Calu3 (cell line): ENCODE measurements around the gene PCSK5. TPM values are rescaled to one million over a fixed set of nuclear protein-coding genes. Genes with fewer than 3 reads are reported as not detected.

ENCODE experiments used
- BruUV-seq: library from RNA; stranded (reverse); fragments of 400-500 nt; replicated peaks from 2 replicates; lab custom pipeline; 2021; lab: Mats Ljungman, UMichigan
- CTCF ChIA-PET: fragments of 300-600 bp; sonication (Branson Sonifier 250); formaldehyde crosslinking; loops from one replicate; lab custom pipeline; 2022; ENCODE audit warnings: antibody characterized with exemption; lab: Charles Lee
- DNase-seq: peaks from one replicate; pipeline ENCODE4 v3.0.0; 2022
- H3K27ac Mint-ChIP-seq: one replicate; pipeline ENCODE4 v1.8.0; 2022; ENCODE audit warnings: mixed read lengths; ENCODE audit not compliant: unreplicated experiment
- H3K27me3 Mint-ChIP-seq: one replicate; pipeline ENCODE4 v1.8.0; 2022; ENCODE audit warnings: mixed read lengths; ENCODE audit not compliant: unreplicated experiment
- H3K36me3 Mint-ChIP-seq: one replicate; pipeline ENCODE4 v1.8.0; 2022; ENCODE audit warnings: mild to moderate bottlenecking, moderate library complexity, mixed read lengths; ENCODE audit not compliant: insufficient read depth, unreplicated experiment
- H3K4me1 Mint-ChIP-seq: one replicate; pipeline ENCODE4 v1.8.0; 2022; ENCODE audit warnings: mild to moderate bottlenecking, low read depth, mixed read lengths; ENCODE audit not compliant: unreplicated experiment
- H3K4me3 Mint-ChIP-seq: one replicate; pipeline ENCODE4 v1.8.0; 2022; ENCODE audit warnings: mild to moderate bottlenecking, low read depth, moderate library complexity, mixed read lengths; ENCODE audit not compliant: unreplicated experiment
- H3K9me3 Mint-ChIP-seq: one replicate; pipeline ENCODE4 v1.8.0; 2022; ENCODE audit warnings: low read depth, mixed read lengths; ENCODE audit not compliant: unreplicated experiment
- intact Hi-C: fragments of 100-400 bp; cut with micrococcal nuclease; formaldehyde crosslinking; loops from one replicate; pipeline ENCODE4 v1.10.0; 2022; ENCODE audit not compliant: unreplicated experiment
- total RNA-seq: library from RNA; stranded (reverse); gene quantifications from 2 replicates; pipeline ENCODE4 v1.2.3, GENCODE V29; 2022
- TF ChIP-seq, protein P1 (sequence below): fragments of 200-600 bp; IDR thresholded peaks from one replicate; pipeline ENCODE4 v1.8.0; 2022; ENCODE audit warnings: antibody characterized with exemption; ENCODE audit not compliant: unreplicated experiment

The PCSK5 gene
- total RNA-seq, 1 experiment from 2014 or later: 38.4 TPM

DNA sequence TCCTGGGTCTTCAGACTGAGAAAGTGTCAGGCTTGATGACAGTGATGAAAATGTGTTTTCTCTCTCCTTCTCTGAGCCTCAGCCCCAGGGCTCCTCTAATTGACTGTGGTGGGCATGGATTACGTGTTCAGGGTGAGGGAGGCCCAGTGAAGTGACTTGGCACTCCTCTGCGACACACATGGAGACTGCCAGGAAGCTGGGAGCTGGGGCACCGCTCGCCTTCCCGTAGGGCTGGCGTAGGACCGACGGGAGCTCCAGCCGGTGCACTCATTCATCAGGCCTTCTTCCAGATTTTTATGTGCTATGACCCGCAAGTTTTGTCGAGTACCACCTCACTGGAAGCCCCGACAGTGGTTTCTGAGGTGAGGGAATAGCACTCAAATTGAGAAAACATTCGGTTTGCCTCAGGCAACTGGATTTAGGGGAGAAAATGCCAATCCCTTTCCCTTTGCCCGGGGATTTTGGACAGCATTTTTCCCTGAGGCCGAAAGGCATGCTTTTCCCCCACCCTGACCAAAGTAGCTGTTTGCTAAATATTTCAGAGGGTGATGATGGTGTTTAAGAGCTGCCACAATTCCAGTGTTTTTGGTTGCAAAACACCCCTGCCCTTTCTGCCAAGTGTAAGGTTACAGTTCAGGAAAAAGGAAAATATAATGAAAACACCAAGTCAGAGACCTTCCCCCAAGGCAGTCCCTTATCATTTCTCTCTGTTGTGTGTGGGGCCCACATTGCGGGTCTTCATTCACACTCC lies 83.7 kb downstream of the PCSK5 start:
- peak overlapping the region; percentile 84 for H3K27ac Mint-ChIP-seq
- H3K27me3 Mint-ChIP-seq: no peaks in the 10 kb centered on the region

DNA sequence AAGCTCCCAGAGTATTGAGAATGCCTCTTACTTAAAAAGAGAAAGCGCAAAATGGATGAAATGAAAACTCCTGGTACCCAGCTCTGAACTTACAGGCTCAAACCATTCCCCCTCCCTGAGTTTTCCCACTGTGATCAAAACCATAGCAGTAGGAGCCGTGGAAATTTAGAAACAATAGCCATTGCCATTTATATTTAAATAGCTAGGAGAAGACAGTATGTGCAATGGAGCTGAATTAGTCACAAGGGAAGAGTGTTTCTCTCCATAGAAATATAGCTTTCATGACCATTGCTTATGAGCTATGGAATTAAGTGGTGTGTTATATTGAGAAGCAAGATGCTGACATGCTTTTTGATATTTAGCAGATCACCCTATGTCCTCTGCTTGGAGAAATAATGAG lies 84.6 kb downstream of the PCSK5 start:
- intact Hi-C loops: no loop called here
- TF ChIP-seq, protein P1, sequence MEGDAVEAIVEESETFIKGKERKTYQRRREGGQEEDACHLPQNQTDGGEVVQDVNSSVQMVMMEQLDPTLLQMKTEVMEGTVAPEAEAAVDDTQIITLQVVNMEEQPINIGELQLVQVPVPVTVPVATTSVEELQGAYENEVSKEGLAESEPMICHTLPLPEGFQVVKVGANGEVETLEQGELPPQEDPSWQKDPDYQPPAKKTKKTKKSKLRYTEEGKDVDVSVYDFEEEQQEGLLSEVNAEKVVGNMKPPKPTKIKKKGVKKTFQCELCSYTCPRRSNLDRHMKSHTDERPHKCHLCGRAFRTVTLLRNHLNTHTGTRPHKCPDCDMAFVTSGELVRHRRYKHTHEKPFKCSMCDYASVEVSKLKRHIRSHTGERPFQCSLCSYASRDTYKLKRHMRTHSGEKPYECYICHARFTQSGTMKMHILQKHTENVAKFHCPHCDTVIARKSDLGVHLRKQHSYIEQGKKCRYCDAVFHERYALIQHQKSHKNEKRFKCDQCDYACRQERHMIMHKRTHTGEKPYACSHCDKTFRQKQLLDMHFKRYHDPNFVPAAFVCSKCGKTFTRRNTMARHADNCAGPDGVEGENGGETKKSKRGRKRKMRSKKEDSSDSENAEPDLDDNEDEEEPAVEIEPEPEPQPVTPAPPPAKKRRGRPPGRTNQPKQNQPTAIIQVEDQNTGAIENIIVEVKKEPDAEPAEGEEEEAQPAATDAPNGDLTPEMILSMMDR: no peak
- no peak for DNase-seq
- no peak overlapping the region for H3K4me3 Mint-ChIP-seq
- CTCF ChIA-PET: interaction anchor here (0.9 to 1.8 kb wide), 2 partner anchors 11 to 14 kb away, joined by 3 to 5 read pairs; no protein-coding TSS in a partner anchor
- H3K36me3 Mint-ChIP-seq: no peaks in the 10 kb centered on the region
- peaks cover 47% of the 10 kb centered on the region for H3K4me1 Mint-ChIP-seq
- no peaks in the 10 kb centered on the region for H3K27me3 Mint-ChIP-seq
- peak overlapping the region; percentile 84 for H3K27ac Mint-ChIP-seq
- H3K9me3 Mint-ChIP-seq: no peaks in the 10 kb centered on the region
- no TSS peak for BruUV-seq

More for the DNA sequence above, 83.7 kb downstream of the PCSK5 start:
- H3K4me1 Mint-ChIP-seq: peaks cover 39% of the 10 kb centered on the region
- no peaks in the 10 kb centered on the region for H3K36me3 Mint-ChIP-seq
- peak; percentile 25 for DNase-seq
- H3K9me3 Mint-ChIP-seq: no peaks in the 10 kb centered on the region
- TF ChIP-seq, protein P1: no peak
- intact Hi-C loops: no loop called here
- no TSS peak for BruUV-seq
- H3K4me3 Mint-ChIP-seq: peak overlapping the region; percentile 17
- CTCF ChIA-PET: interaction anchor here (0.9 to 1.8 kb wide), 2 partner anchors 10 to 13 kb away, joined by 3 to 5 read pairs; no protein-coding TSS in a partner anchor

DNA sequence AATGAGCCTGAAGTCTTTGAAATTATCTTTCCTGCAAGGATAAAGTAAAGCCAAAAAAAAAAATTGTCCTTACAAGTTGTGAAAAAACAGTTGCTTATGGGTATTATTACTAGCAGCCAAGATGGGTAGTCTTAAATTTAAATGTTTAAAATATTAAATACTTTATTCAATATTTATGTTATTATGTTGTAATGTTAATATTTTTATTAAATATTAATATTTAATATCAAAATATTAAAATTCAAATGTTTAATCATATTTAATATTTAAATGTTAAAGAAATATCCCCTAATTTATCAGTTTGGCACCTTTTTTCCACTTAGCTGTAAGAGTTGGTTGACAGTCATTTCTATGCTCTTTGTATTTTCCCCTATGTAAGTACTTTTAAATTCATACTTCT lies 86.1 kb downstream of the PCSK5 start:
- H3K4me1 Mint-ChIP-seq: peaks cover 48% of the 10 kb centered on the region
- no peaks in the 10 kb centered on the region for H3K36me3 Mint-ChIP-seq
- CTCF ChIA-PET: no interaction called here
- BruUV-seq: no TSS peak
- intact Hi-C loops: no loop called here
- no peaks in the 10 kb centered on the region for H3K27me3 Mint-ChIP-seq
- TF ChIP-seq, protein P1: no peak
- no peak overlapping the region for H3K4me3 Mint-ChIP-seq
- H3K27ac Mint-ChIP-seq: peak overlapping the region; percentile 84
- H3K9me3 Mint-ChIP-seq: no peaks in the 10 kb centered on the region
- no peak for DNase-seq

DNA sequence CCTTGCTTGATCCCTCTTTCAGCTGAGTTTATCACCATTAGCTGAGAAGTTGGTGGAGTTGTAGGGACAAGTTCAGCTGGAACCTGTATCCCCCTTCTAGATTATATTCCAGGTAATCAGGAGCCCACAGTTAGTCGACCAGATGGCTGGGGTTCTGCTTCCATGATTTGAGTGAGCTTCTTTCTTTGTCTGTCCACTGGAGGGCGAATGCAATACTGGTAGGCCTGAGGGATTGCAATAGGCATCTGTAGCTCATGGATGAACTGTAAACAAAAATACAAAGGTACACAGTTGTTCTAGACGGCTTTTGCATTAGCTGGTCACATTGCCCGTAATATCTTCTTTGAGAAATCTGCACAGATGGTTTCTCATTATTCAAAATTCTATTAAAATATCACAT lies 88.9 kb downstream of the PCSK5 start:
- Mint-ChIP-seq H3K27me3 (no peaks in the 10 kb centered on the region), H3K9me3 (no peaks in the 10 kb centered on the region)
- intact Hi-C loops: no loop called here

More for the DNA sequence above, 88.9 kb downstream of the PCSK5 start:
- H3K27ac Mint-ChIP-seq: peak overlapping the region; percentile 69
- no TSS peak for BruUV-seq
- TF ChIP-seq, protein P1: no peak
- H3K36me3 Mint-ChIP-seq: peaks cover 6% of the 10 kb centered on the region
- H3K4me3 Mint-ChIP-seq: no peak overlapping the region
- H3K4me1 Mint-ChIP-seq: peaks cover 48% of the 10 kb centered on the region
- CTCF ChIA-PET: interaction anchor here (0.9 to 2.9 kb wide), 3 partner anchors 26 to 89 kb away, joined by 3 to 9 read pairs (median 4); partner anchors contain the start of gene PCSK5
- DNase-seq: peak; percentile 14
